ENCODE measurements around the gene TNS2.

DNA sequence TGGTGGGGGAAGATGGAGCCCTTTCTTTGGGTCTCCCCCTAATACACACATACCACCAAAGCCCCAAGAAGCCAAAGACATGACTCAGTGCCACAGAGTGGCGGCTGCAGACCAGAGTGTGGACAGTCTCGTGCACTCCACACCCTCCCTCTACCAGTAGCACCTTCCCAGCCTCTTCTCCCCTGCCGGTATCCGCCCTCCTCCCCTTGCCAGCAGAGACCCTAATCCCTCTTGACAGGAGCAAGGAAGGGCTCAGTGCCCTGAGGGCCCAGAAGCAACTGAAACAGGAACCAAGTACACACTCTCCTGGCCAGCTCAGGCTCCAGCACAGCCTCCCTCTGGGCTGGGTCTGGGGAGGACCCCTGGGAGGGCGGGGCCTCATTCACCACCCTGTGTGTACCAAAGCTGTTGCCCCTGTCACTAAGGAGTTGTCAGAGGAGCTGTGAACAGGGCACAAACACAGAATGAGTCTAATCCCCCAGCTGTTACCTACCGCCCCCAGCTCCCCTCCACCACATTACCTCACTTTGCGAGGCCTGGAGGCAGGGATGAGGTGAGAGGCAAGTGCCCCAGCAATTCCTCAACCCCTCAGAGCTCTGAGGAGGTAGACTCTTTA lies 21.1 kb downstream of the TNS2 start:
- TF ChIP-seq, protein P1, sequence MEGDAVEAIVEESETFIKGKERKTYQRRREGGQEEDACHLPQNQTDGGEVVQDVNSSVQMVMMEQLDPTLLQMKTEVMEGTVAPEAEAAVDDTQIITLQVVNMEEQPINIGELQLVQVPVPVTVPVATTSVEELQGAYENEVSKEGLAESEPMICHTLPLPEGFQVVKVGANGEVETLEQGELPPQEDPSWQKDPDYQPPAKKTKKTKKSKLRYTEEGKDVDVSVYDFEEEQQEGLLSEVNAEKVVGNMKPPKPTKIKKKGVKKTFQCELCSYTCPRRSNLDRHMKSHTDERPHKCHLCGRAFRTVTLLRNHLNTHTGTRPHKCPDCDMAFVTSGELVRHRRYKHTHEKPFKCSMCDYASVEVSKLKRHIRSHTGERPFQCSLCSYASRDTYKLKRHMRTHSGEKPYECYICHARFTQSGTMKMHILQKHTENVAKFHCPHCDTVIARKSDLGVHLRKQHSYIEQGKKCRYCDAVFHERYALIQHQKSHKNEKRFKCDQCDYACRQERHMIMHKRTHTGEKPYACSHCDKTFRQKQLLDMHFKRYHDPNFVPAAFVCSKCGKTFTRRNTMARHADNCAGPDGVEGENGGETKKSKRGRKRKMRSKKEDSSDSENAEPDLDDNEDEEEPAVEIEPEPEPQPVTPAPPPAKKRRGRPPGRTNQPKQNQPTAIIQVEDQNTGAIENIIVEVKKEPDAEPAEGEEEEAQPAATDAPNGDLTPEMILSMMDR (conservative IDR thresholded peaks at IDR 0.05 in 1 of 2, IDR thresholded peaks at IDR 0.05 in 1 of 2; ENCODE audit: extremely low read depth in 1 of 2, insufficient read depth in 1 of 2, low read depth in 1 of 2, low read length in 2 of 2), result no peak
- no peak for TF ChIP-seq EZH2 (IDR thresholded peaks at IDR 0.05; ENCODE audit: borderline replicate concordance, low read length)

Data from mammary epithelial cell (primary cell).